ENCODE results near the gene DGKZ.

DGKZ gene

GRCh38 chr11:46347637-46348311 is 511 bp downstream of the DGKZ start:
- DNase-seq (ENCODE audit: low spot score) = no peak

- DNase-seq (ENCODE audit: low spot score) = peak; percentile 62
These were observed 1.5 kb downstream of the DGKZ start for GRCh38 chr11:46348566-46349401.

- no peak for DNase-seq (ENCODE audit: low spot score)
These were observed 3.4 kb downstream of the DGKZ start for GRCh38 chr11:46350695-46351094.

DNA sequence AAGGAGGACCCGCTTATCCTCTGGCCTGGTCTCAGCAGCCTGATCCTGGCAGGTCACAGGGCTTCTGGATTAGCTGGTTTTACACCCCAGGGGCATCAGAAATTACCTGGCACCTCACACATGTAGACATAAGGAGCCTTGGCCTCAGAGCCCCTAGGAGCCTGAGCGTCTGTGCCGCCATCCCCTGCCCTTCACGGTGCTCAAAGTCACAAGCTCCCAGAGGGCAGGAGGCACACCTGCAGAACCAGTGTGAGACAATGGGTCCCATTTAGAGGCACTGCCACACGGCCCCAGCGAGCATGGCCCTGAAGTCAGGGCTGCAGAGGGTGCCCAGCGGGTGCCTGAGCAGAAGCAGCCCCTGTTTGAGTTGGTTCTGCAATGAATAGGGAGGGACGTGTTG is 3.9 kb downstream of the DGKZ start:
- no peak for DNase-seq (ENCODE audit: low spot score)

GRCh38 chr11:46351606-46352005 is 4.3 kb downstream of the DGKZ start:
- DNase-seq (ENCODE audit: low spot score) = no peak

DNA sequence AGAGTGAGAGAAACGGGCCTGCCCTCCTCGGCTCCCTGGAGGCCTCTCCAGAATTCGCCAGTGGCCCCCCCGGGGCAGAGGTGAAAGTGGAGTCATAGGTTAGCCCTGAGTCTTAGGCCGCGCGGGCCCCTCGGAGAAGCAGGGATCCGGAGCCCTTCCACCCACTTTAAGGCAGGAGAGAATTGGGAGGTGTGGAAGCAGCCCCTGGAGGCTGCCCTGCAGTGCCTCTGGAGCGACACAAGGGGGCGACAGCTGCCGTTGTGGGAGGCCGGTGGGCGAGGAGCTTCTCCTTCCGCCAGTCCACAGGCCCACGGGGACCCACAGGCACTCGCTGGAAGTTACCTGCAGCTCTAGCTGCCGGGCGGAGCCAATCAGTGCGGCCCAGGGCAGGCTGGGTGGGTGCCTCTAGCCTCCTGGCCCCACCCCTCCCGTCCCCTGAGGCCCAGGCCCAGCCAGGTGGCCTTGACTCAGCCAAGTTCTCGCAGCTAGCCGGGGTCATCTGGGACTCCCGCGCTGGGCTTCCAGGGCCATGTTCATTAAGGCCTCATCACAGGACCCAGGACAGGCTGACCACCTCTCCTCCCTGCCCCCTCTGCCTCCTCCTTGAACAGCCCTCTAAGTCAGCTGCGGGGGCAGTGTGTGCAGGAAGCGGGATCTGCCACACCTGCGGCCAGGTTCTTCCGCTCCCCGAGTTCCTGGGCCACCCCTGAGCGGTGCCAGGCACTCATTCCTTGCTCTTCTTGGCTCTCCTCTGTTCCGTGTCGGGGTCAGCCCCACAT is 5.0 kb downstream of the DGKZ start:
- peak; percentile 85 for DNase-seq (ENCODE audit: low spot score)

DNA sequence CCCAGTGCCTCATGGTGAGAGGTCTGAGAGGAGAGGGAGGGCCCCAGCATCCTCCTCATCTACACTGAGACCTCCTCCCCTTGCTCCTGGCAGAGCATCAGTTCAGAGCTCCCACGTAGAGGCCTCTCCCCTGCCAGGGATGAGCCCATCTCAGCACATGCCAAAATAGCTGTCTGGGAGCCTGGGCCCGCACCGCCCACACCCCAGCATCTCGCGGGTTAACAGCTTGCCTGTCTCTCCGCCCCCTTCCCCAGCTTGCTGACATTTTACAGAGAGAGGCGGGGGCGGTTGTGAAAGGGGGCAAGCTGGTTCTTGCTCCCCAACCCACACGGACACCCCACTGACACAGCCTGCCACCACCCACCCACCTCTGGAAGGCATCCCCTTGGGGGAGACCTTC is 6.4 kb downstream of the DGKZ start:
- DNase-seq (ENCODE audit: low spot score) = no peak

GRCh38 chr11:46356924-46357482 is 9.7 kb downstream of the DGKZ start:
- DNase-seq (ENCODE audit: low spot score) = no peak

DNA sequence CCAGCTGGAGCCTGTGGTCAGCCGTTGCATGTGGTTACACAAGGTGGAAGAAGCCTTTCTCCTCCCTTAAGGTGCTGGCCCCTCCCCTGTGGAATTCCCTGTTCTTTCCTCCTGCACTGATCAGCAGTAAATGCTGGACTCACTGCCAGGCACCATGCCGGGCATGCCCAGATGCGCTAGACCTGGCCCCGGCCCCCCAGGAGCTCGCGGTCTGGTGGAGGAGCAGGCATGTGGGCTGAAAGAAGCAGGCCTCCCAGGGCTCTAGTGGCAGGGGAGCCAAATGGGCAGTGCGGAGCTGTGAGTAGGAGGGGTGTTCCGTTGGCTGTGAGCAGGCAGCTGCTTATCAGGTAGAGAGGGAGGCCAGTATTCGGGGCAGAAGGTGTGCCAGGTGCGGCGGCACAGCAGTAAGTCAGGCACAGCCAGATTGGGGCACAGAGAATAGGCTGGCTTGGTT is 10.2 kb downstream of the DGKZ start:
- no peak for DNase-seq (ENCODE audit: low spot score)

GRCh38 chr11:46359953-46360352 is 12.7 kb downstream of the DGKZ start:
- no peak for DNase-seq (ENCODE audit: low spot score)

DNA sequence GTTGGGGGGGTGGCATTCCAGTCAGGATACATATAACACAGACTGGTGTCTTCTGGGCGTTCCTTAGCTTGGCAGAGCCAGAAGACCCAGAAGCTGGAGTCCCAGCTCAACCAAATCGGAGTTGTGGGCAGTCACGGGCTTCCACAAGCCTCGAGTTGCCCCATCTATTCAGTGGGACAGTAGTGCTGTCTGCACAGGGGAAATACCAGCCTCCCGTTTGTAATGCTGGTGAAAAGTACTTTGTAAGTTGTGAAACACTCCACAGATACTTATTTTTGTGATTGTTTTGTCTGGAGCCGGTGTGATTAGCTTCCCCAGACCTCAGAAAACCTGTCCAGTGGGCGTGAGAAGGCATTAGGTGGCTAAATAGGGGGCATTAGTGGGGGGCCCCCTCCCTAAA is 13.6 kb downstream of the DGKZ start:
- no peak for DNase-seq (ENCODE audit: low spot score)

- DNase-seq (ENCODE audit: low spot score) = peak; percentile 59
These were observed 14.3 kb downstream of the DGKZ start for GRCh38 chr11:46361283-46362155.

DNA sequence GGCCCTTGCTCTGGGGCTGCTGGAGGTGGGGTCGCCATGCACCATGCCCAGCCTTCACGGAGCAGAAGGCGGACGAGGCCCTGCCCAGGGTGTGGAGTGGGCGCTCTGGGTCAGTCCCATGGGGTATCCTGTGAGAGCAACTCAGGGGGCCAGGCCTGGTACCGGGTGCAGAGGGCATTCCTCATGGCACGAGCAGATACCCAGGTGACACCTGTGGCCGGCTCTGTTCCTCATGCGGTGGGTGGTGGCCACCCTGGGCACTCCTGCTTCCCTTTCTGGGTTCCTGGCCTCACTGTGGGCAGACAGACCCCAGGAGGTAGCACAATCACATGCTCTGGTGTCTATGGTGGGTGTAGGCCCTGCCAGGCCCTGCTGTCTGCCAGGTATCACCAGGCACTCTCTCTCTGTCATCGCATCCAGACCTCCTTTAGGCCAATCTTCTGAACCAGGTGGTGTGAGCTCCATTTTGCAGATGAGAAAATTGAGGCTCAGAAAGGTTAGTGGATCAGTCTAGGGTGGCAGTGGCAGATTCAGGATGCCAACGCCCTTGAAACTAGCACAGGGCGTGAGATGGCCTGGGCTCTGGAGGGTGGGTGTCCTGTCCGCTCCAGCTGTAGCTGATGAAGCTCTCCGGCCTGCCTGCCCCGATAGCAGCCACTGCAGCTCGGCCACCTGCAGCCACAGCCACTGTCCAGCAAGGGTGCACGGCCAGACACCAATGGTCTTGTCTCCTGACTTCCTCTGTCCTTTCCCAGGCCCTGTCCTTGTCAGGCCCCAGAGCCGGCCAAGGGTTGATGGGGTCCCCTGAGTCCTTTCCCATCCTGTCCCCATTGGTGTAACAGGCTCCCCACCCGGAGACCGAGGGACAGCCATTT is 15.1 kb downstream of the DGKZ start:
- DNase-seq (ENCODE audit: low spot score) = no peak

GRCh38 chr11:46363031-46363407 is 15.8 kb downstream of the DGKZ start:
- DNase-seq (ENCODE audit: low spot score) = no peak

- DNase-seq (ENCODE audit: low spot score) = no peak
These were observed 16.3 kb downstream of the DGKZ start for GRCh38 chr11:46363455-46364005.

GRCh38 chr11:46364056-46364455 is 16.8 kb downstream of the DGKZ start:
- DNase-seq (ENCODE audit: low spot score) = no peak

GRCh38 chr11:46364791-46365190 is 17.5 kb downstream of the DGKZ start:
- no peak for DNase-seq (ENCODE audit: low spot score)

DNA sequence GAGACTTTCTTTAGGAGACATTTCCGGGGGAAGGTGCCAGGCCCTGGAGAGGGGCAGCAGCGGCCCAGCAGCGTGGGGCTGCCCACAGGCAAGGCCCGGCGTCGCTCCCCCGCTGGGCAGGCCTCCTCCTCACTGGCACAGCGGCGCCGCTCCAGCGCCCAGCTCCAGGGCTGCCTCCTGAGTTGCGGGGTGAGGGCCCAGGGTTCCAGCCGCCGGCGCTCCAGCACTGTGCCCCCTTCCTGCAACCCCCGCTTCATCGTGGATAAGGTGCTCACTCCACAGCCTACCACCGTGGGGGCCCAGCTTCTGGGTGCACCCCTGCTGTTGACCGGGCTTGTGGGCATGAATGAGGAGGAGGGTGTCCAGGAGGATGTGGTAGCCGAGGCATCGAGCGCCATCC is 19.0 kb downstream of the DGKZ start:
- no peak for DNase-seq (ENCODE audit: low spot score)

DNA sequence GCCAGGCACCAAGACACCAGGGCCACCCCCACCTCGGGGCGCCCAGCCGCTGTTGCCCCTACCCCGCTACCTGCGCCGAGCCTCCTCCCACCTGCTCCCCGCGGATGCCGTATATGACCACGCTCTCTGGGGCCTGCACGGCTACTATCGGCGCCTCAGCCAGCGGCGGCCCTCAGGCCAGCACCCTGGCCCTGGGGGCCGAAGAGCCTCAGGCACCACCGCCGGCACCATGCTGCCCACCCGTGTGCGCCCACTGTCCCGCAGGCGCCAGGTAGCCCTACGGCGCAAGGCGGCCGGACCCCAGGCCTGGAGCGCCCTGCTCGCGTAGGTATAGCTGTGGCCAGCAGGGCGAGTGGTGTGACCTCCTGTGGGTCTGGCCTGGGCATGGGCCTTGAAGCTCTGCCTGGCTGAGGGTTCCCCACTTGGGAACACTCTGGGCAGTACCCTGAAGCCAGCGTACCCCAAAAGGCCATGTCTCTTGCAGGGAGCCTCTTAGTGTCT is 19.4 kb downstream of the DGKZ start:
- DNase-seq (ENCODE audit: low spot score) = no peak

Data from CD4-positive, alpha-beta T cell treated with Interleukin-15 for 4 hours (primary cell).